ENCODE data around the gene FMNL3.

DNA sequence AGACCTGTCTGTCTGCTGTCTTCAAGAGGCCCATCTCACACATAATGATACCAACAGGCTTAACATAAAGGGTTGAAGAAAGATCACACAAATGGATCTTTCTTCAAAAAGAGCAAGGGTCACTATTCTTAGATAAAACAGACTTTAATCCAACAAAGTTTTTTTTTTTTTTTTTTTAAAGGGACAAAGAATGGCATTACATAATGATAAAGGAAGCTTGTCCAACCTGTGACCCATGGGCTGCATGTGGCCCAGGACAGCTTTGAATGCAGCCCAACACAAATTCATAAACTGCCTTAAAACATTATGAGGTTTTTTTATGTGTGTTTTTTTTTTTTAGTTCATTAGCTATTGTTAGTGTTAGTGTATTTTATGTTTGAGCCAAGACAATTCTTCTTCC is 95.0 kb downstream of the FMNL3 start:
- TF ChIP-seq, protein P1, sequence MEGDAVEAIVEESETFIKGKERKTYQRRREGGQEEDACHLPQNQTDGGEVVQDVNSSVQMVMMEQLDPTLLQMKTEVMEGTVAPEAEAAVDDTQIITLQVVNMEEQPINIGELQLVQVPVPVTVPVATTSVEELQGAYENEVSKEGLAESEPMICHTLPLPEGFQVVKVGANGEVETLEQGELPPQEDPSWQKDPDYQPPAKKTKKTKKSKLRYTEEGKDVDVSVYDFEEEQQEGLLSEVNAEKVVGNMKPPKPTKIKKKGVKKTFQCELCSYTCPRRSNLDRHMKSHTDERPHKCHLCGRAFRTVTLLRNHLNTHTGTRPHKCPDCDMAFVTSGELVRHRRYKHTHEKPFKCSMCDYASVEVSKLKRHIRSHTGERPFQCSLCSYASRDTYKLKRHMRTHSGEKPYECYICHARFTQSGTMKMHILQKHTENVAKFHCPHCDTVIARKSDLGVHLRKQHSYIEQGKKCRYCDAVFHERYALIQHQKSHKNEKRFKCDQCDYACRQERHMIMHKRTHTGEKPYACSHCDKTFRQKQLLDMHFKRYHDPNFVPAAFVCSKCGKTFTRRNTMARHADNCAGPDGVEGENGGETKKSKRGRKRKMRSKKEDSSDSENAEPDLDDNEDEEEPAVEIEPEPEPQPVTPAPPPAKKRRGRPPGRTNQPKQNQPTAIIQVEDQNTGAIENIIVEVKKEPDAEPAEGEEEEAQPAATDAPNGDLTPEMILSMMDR (IDR thresholded peaks at IDR 0.05): no peak
- TF ChIP-seq POLR2A (IDR thresholded peaks at IDR 0.05; ENCODE audit: low read depth): no peak

All from esophagus muscularis mucosa (tissue), 3 donors.